HG03571 (cell line): ENCODE data around the gene MRE11.
A peak's percentile ranks its signal among the peaks of the same experiment; 100 is the strongest.
"Not testable (repeated sequence)": the region's sequence is repeated elsewhere in the genome, so short reads cannot be mapped to it uniquely, and the experiment has no call there.

Source experiments
- ATAC-seq: cut with Tn5 transposase; IDR thresholded peaks from one replicate; pipeline ENCODE4 v1.9.1; 2021; ENCODE audit not compliant: unreplicated experiment

The MRE11 gene

GRCh38 chr11:94507485-94507884 is 13.8 kb upstream of the MRE11 start:
- ATAC-seq: no peak

DNA sequence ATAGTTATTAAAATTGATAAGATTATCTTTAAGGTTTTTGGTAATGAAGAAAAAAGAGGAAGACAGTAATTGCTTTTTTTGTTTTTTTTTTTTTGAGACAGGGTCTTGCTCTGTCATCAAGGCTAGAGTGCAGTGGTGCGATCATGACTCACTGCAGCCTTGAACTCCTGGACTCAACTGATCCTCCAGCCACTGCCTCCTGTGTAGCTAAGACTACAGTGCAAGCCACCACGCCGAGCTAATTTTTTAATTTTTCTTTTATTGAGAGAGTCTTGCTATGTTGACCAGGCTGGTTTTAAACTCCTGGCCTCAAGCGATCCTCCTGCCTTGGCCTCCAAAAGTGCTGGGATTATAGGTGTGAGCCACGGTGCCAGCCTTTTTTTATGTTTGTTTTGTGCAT is 12.9 kb upstream of the MRE11 start:
- ATAC-seq: not testable (repeated sequence)

- ATAC-seq: no peak
These were observed 11.1 kb upstream of the MRE11 start for GRCh38 chr11:94504689-94505293.

- ATAC-seq: no peak
These were observed 7.9 kb upstream of the MRE11 start for GRCh38 chr11:94501522-94501921.

DNA sequence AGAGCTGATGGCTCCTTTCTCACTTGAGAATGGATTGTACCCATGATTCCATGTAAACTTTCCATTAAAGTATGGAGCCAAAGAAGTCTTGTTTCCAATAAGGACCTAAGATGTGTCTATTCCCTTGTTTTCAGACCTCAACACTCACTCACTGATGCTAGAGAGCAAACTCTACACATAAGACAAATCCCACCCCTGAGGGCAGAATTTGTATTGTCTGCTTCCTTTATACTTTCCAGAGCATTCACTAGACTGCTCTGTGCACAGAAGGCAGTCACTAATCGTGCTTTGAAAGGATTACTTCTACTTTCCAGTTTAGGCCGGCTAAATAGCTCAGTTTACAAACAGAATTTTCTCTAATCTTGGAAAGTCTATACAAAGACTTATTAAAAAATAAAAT is 6.5 kb upstream of the MRE11 start:
- ATAC-seq: no peak

DNA sequence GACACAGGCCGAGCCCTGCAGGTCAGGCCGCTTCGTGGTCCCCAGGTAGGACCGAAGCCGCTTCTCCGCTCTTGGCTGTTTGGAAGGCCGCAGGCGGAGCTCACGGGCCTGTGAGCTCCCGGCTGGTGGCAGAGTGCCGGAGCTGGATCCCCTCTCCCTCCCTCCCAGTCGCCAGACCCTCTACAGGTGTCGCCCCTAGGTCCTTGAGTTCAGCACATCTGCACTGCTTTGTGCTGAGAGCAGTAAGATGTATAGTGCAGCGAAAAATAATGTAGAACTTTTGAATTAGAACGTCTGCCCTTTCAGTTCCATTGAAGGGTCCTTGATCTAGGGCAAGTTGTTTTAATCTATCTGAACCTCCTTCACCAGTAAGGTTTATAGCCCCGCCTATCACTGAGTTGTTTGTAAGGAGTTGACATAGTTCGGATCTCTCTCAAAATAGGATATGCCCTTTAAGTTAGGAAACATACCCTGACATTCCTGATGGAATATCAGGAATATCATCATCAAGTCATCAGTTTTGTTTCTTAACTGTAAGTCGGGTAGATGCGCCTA is 559 bp upstream of the MRE11 start:
- peak; percentile 57 for ATAC-seq

DNA sequence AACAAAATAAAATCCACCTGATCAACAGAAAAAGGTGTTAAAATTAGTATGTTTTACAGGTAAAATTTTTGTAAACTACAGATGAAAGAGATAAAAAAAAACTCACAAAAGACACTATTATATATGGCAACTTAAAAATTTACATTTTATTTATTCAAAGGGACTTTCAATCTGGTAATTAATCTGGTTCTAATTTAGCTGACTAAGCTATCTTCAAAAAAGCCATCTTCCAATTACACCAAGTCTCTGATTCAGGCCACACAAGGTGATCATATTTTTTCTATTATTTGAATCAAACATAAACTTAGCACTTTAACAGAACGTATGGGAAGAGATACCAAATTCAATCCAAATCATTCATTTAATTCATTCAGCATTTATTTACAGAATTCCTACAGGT is 7.6 kb downstream of the MRE11 start:
- no peak for ATAC-seq

DNA sequence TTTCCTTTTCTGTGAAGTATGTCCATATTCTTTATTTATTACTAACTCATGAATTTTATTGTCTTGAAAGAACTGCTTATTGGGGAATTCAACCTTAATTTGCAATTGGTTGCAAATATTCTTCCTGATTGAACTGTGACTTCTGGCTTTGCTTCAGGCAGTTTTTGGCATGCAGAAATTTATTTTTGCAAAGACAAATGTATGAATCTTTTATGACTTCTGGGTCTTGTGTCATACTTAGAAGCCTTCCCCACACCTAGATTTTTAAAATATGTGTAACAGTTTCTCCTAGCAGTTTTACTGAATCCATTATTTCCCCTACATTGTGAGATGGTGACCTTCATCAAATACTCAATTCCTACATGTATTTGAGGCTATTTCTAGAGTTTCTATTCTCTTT is 12.3 kb downstream of the MRE11 start:
- no peak for ATAC-seq

DNA sequence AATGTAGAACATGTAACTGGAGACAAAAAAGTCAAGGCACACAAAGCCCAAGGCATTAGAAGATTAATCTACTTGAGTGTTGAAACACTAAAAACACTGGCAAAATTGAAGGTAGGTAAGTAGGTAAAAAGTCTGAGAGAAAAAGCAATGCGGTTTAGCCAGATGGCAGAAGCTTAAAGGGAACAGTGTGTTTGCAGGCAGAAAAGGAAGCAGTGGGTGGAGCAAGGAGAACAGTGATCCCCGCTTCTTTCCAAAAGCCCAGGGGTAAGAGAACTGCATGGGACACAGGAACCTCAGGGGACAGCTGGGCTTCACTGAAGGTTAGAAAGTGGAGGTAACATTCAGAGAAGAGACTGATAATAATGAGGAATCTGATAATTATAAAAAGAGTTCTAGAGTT is 16.0 kb downstream of the MRE11 start:
- no peak for ATAC-seq

DNA sequence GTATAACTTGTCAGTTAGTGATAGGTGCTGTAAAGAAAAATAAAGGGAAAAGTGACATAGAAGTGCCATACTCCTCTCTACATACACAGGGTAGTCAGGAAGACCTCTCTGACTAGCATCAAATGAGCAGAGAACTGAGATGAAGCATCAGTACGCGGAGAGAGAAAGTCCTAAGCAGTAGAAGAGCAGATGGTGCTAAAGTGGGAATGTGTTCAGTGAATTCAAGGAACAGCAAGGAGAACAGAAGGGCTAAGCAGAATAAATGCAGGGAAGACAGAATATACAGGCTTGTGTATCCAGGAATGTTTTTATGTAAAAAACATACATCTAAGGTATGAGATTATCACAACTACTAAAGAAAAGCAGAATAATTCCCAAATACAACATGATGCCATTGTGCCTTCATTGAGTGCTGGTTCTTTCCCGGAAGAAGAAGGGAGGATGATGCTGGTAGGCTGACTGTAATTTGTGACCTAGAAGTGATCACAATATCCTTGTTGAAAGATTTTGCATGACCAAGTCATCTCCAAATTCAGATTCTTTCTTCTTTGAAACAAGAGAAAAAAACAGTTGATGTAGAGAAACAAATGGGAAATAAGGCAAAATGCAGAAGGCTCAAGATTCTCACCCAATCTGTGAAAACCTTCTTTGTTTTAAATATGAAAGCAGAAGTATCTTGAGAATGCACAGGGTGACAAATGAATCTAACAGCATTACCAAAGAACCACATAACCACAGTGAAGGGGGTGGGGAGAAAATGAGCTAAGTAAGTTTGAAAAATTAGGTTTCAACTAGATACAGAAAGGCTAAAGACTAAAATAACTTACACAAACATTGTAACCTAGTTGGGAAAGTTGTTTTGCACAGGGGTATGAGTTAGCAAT is 20.5 kb downstream of the MRE11 start:
- peak; percentile 89 for ATAC-seq

- peak; percentile 77 for ATAC-seq
These were observed 24.2 kb downstream of the MRE11 start for GRCh38 chr11:94469416-94469815.

DNA sequence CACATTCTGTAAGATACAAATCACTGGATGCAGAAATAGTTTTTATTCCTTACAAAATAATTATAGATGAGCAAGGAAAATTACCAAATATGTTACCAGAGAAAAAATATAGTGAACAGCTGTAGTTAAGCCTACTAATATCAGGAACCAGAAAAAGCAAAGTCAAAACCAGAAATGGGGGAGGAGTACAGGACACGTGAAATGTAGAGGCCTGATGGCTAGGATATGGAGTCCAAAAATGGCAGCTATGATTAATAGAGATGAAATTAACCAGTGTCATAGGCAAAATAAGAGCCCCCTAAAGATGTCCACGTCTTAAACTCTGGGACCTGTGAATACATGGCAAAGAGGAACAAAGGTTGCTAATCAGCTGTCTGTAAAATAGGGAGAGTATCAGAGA is 34.1 kb downstream of the MRE11 start:
- ATAC-seq: no peak

DNA sequence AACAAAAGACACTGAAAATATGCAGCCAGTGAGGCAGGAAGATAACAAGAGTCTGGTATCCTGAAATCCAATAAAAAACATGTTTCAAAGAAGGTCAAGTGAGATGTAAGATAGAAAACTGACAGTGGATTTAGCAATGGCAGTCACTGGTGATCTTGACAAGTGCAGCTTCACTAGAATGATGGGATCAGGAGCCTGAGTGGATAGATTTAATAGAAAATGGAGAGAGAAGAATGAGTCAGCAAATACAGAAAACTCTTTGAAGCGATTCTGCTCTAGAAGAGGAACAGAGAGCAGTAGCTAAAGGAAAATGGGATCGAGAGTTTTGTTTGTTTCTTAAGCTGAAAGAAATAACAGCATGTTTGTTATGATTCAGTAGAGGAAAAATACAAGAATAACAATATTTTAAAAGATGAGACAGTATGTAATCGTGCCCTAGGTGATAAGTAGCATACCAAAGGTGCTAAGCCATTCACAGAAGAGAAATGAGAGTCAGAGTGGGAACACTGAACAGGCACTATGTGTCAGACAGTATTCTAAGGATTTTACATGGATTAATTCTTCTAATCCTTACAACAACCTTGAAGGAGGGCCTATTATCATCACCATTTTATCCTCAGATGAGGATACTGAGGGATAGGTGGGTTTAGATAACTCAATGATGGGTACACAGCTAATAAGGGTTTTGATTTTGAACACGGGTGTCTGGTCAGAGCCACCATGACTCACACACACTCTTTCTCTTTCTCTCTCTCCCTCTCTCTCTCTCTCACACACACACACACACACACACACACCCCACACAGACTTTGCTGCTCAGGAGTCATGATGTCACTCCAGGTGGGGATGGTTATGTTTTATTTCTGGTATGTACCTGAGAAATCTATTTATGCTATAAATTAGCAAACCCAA is 36.3 kb downstream of the MRE11 start:
- ATAC-seq: no peak

DNA sequence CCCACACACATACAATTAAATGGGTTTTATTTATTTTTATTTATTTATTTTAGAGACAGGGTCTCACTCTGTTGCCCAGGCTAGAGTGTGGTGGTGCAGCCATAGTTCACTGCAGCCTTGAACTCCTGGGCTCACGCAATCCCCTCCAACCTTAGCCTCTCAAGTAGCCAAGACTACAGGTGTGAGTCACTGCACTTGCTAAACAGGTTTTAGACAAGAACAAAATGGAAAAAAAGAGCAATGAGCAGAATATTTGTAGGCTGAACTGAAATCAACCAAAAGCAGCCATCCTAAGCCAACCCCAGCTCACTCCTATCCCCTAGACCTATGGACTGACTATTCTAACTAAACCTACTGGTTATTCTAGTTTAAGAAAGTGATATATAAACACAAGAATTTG is 37.8 kb downstream of the MRE11 start:
- no peak for ATAC-seq

- ATAC-seq: no peak
These were observed 39.3 kb downstream of the MRE11 start for GRCh38 chr11:94454301-94454700.

DNA sequence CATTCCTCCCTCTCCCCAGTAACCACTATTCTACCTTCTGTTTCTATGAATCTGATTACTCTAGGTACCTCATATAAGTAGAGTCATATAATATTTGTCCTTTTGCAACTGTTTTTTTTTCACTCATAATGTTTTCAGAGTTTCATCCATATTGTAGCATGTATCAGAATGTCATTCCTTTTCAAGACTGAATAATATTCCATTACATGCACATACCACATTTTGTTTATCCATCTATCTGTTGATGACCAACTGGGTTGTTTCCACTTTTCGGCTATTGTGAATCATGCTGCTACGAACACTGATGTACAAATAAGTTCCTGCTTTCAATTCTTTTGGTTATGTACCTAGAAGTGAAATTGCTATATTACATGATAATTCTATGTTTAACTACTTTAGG is 40.7 kb downstream of the MRE11 start:
- no peak for ATAC-seq

DNA sequence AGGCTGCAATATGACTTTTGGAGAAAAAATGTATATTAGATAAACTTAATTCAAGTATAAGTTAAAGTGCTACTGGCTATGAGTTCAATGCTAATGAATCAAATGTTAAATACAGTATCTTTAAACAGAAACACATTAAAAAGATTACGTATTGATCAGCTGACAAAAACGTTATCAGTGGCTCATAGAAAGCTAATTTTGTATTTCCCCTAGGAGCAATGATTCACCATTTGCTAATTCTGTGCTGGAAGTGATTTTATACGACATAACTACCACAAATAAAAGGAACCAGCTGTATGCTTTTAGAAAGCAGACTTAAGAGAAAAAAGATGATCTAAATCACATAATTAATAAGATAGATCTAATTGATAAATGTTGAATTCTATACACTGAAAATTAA is 43.6 kb downstream of the MRE11 start:
- ATAC-seq: no peak

- no peak for ATAC-seq
These were observed 44.2 kb downstream of the MRE11 start for GRCh38 chr11:94449437-94449836.

DNA sequence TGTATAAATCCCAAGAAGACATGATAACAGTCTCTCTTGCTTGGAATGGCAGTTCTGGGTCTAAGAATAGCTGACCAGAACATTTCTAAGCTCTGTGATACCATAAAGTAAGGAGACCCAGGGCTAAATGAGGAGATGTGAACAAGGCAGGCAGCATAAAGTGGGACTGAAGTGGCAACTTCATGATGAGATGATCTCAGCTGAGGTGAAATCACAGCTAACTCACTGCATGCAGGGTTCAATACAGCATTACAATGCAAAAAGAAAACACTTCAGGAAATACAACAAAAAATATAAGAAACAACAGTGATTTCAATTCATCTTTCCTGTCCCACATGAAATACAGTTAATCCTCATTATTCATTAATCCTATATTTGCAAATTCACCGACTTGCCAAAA is 44.6 kb downstream of the MRE11 start:
- no peak for ATAC-seq

GRCh38 chr11:94447149-94447548 is 46.5 kb downstream of the MRE11 start:
- ATAC-seq: no peak

- no peak for ATAC-seq
These were observed 48.0 kb downstream of the MRE11 start for GRCh38 chr11:94445641-94446040.
